ENCODE data around the gene TTC22.

Gene TTC22

GRCh38 chr1:54745274-54745673 lies 55.8 kb downstream of the TTC22 start:
- no peak for DNase-seq

GRCh38 chr1:54744696-54745095 lies 56.4 kb downstream of the TTC22 start:
- DNase-seq, result no peak

- DNase-seq, result no peak
These were observed 57.5 kb downstream of the TTC22 start for GRCh38 chr1:54743416-54744226.

GRCh38 chr1:54742282-54742681 lies 58.8 kb downstream of the TTC22 start:
- DNase-seq, result no peak

GRCh38 chr1:54741531-54741930 lies 59.6 kb downstream of the TTC22 start:
- no peak for DNase-seq

GRCh38 chr1:54738244-54738643 lies 62.9 kb downstream of the TTC22 start:
- DNase-seq, result no peak

GRCh38 chr1:54736685-54737084 lies 64.4 kb downstream of the TTC22 start:
- no peak for DNase-seq
